Parathyroid adenoma (tissue), 2 donors: ENCODE measurements around the gene IL17A.

ENCODE experiments used
- H2AFZ ChIP-seq: fragments of 300-600 bp; sonication (generic); one replicate; pipeline ENCODE4 v1.7.0; 2017; ENCODE audit warnings: antibody characterized with exemption, mild to moderate bottlenecking
- H3K27ac ChIP-seq: fragments of 300-600 bp; sonication (generic); one replicate; pipeline ENCODE4 v1.7.0; 2017
- H3K27me3 ChIP-seq: fragments of 300-600 bp; sonication (generic); one replicate; pipeline ENCODE4 v1.7.0; 2017; ENCODE audit warnings: low read length; ENCODE audit not compliant: control insufficient read depth, insufficient read depth
- H3K36me3 ChIP-seq: fragments of 300-600 bp; sonication (generic); one replicate; pipeline ENCODE4 v1.7.0; 2017; ENCODE audit warnings: low read length; ENCODE audit not compliant: control insufficient read depth, insufficient read depth
- H3K4me1 ChIP-seq: fragments of 300-600 bp; sonication (generic); one replicate; pipeline ENCODE4 v1.7.0; 2017; ENCODE audit warnings: control low read depth
- H3K4me2 ChIP-seq: fragments of 300-600 bp; sonication (generic); one replicate; pipeline ENCODE4 v1.7.0; 2017; ENCODE audit warnings: low read length
- H3K4me3 ChIP-seq: fragments of 300-600 bp; sonication (generic); one replicate; pipeline ENCODE4 v1.7.0; 2017; ENCODE audit warnings: low read depth, low read length
- H3K79me2 ChIP-seq: fragments of 300-600 bp; sonication (generic); one replicate; pipeline ENCODE4 v1.7.0; 2017; ENCODE audit warnings: control low read depth
- H3K9ac ChIP-seq: fragments of 300-600 bp; sonication (generic); one replicate; pipeline ENCODE4 v1.7.0; 2017; ENCODE audit warnings: mild to moderate bottlenecking
- H3K9me3 ChIP-seq: fragments of 300-600 bp; sonication (generic); one replicate; pipeline ENCODE4 v1.7.0; 2017; ENCODE audit warnings: low read length; ENCODE audit not compliant: control insufficient read depth
- CTCF ChIP-seq: fragments of 300-600 bp; sonication (generic); IDR thresholded peaks from one replicate; pipeline ENCODE4 v1.7.0; 2017; ENCODE audit warnings: antibody characterized with exemption, mild to moderate bottlenecking
- donor health status: primary hyperparathyroidism.

Gene IL17A

DNA sequence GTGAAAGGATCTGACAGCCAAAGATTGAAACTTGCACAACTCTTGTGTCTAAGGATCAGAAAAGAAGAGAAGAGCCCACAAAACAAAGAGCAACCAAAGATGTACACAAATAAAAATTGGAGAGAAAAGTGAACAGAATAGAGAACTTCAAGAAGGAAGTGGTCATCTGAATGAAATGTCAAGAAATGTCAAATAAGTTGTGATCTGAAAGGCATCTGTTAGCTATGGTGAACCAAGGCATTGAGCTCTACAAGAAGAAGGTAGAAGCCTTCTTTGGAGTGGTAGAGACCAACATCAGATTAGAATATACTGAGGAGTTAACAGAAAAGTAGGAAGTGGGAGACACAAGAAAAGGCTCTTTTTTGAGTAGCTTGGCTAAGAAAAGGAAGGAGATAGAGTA lies 29.6 kb downstream of the IL17A start:
- no peaks in the 10 kb centered on the region for H3K9me3 ChIP-seq
- no peaks in the 10 kb centered on the region for H3K79me2 ChIP-seq
- H3K27ac ChIP-seq: no peak overlapping the region
- no peaks in the 10 kb centered on the region for H3K27me3 ChIP-seq
- no peak overlapping the region for H3K9ac ChIP-seq
- H3K4me1 ChIP-seq: no peaks in the 10 kb centered on the region
- no peak overlapping the region for H3K4me2 ChIP-seq
- no peak overlapping the region for H2AFZ ChIP-seq
- H3K36me3 ChIP-seq: no peaks in the 10 kb centered on the region
- H3K4me3 ChIP-seq: no peak overlapping the region
- no peak for TF ChIP-seq CTCF

DNA sequence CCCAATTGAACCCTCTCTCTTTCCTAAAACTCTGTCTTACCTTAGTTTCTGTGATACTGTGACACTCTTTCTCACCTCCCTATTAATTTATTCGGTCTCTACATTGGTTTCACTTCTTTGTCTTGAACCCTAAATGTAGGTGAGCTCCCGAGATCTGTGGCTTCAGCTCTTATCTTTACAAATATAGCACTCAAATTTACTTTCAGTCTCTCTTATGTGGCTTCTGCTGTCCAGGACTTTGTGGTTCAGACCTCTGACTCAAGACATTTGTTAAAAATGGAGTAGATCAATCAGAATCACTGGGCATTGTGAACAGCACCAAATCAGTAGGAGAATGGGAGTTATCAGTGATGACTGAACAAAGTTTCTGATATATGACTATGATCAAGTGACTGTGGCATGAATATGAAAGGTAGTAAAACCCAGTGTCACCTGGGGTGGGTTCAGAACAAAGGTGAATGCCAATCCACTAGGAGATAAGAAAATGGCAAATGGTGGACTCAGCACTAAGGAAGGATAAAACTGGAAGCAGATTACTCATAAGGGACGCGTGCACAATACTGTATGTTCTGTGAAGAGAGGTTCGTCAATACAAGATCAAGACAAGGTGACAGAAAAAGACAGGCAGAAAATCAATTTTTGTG lies 30.9 kb downstream of the IL17A start:
- no peaks in the 10 kb centered on the region for H3K79me2 ChIP-seq
- H3K4me3 ChIP-seq: no peak overlapping the region
- H3K36me3 ChIP-seq: no peaks in the 10 kb centered on the region
- H3K4me1 ChIP-seq: no peaks in the 10 kb centered on the region
- H3K9me3 ChIP-seq: no peaks in the 10 kb centered on the region
- no peak overlapping the region for H3K27ac ChIP-seq
- no peak overlapping the region for H3K4me2 ChIP-seq
- TF ChIP-seq CTCF: no peak
- no peaks in the 10 kb centered on the region for H3K27me3 ChIP-seq
- no peak overlapping the region for H2AFZ ChIP-seq
- H3K9ac ChIP-seq: no peak overlapping the region

DNA sequence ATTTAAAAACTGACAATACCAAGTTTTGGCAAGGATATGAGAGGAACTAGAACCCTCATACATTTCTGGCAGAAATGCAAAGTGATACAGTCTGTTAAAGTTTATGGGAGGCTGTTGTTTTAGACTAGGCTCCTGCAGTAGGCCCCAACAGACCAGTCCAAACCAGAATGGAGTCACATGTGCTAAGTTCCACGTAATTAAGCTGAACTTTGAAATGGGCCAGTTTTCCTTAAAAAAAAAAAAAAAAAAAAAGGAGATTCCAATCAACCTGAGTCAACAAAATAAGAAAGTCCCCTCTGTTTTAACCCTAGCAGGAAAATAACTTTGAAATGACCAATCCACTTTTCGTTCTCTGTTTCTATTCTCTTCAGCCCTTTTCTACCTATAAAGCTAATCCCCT lies 31.6 kb downstream of the IL17A start:
- Histone ChIP-seq H3K4me3 (no peak overlapping the region), H3K9ac (no peak overlapping the region), H3K4me1 (no peaks in the 10 kb centered on the region), H3K36me3 (no peaks in the 10 kb centered on the region), H2AFZ (no peak overlapping the region), H3K9me3 (no peaks in the 10 kb centered on the region), H3K4me2 (no peak overlapping the region), H3K27ac (no peak overlapping the region), H3K79me2 (no peaks in the 10 kb centered on the region), H3K27me3 (no peaks in the 10 kb centered on the region)
- TF ChIP-seq CTCF: no peak

DNA sequence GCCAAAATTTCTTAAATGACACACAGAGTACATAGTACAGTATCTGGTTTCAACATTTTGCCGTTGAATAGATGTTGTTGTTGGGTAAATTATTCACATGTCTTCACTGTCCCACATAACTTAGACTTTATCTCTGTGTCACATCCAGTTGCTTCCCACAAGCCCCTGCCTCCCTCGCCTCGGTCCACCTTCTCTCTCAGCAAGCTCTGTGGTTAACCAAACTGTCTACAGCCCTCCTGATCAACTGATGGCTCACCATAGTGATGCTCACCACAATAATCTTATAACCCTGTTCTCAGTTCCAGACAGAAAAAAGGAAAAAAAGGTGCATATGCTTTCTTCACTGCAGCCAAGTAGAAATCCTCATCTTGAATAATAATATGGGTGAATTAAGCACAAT lies 35.1 kb downstream of the IL17A start:
- H3K4me2 ChIP-seq: no peak overlapping the region
- no peaks in the 10 kb centered on the region for H3K36me3 ChIP-seq
- no peaks in the 10 kb centered on the region for H3K27me3 ChIP-seq
- no peak overlapping the region for H3K27ac ChIP-seq
- no peaks in the 10 kb centered on the region for H3K9me3 ChIP-seq
- no peak overlapping the region for H2AFZ ChIP-seq
- H3K9ac ChIP-seq: no peak overlapping the region
- no peak overlapping the region for H3K4me3 ChIP-seq
- TF ChIP-seq CTCF: no peak
- H3K4me1 ChIP-seq: no peaks in the 10 kb centered on the region
- no peaks in the 10 kb centered on the region for H3K79me2 ChIP-seq

- H3K4me3 ChIP-seq: no peak overlapping the region
- no peak overlapping the region for H3K27ac ChIP-seq
- no peaks in the 10 kb centered on the region for H3K79me2 ChIP-seq
- no peak overlapping the region for H2AFZ ChIP-seq
- no peaks in the 10 kb centered on the region for H3K27me3 ChIP-seq
- H3K9me3 ChIP-seq: no peaks in the 10 kb centered on the region
- H3K4me2 ChIP-seq: no peak overlapping the region
- no peaks in the 10 kb centered on the region for H3K4me1 ChIP-seq
- H3K36me3 ChIP-seq: no peaks in the 10 kb centered on the region
- no peak overlapping the region for H3K9ac ChIP-seq
- no peak for TF ChIP-seq CTCF
Observed at GRCh38 chr6:52227495-52227894, 41.3 kb downstream of the IL17A start.
